Muscle of leg (tissue), 16 donors: ENCODE data around the gene TCF15. TPM values are rescaled to one million over a fixed set of nuclear protein-coding genes. Genes with fewer than 3 reads are reported as not detected.

Experiments
- DNase-seq: peaks from one replicate; pipeline ENCODE4 v3.0.0; 2013
- H3K27ac ChIP-seq: one replicate; pipeline ENCODE4 v1.5.1; 2013; ENCODE audit warnings: mild to moderate bottlenecking, low read length, control low read depth
- H3K27me3 ChIP-seq: one replicate; pipeline ENCODE4 v1.6.1; 2013; ENCODE audit warnings: low read length; ENCODE audit not compliant: control insufficient read depth, insufficient read depth
- H3K36me3 ChIP-seq: one replicate; pipeline ENCODE4 v1.6.1; 2013; ENCODE audit warnings: low read length; ENCODE audit not compliant: control insufficient read depth, insufficient read depth
- H3K4me1 ChIP-seq: one replicate; pipeline ENCODE4 v1.6.1; 2013; ENCODE audit warnings: low read length; ENCODE audit not compliant: control insufficient read depth, insufficient read depth
- H3K4me3 ChIP-seq: one replicate; pipeline ENCODE4 v1.5.1; 2013; ENCODE audit warnings: low read length, control low read depth
- H3K9me3 ChIP-seq: replicated peaks from 2 replicates; pipeline ENCODE4 v1.6.1; 2013; ENCODE audit warnings: low read depth, low read length; ENCODE audit not compliant: control insufficient read depth
- WGBS: methylation state at CpG from one replicate; pipeline ENCODE4 v1.1.5; 2013; ENCODE audit warnings: missing lambda C conversion rate; ENCODE audit not compliant: insufficient coverage; 5-methylcytosine and 5-hydroxymethylcytosine counted together
- long read RNA-seq, 11 donors: transcript quantifications; one replicate each; lab custom pipeline, GENCODE V29; 2026
- polyA plus RNA-seq, 8 donors: library from polyadenylated mRNA; unstranded; fragments of 120-200 nt; gene quantifications; one replicate each; pipeline versions ENCODE4 v1.2.1 to v1.2.3, GENCODE V29; 2013; ENCODE audit warnings: inconsistent platforms in 1 of 8, low replicate concordance in 1 of 8; ENCODE audit not compliant: insufficient read length in 8 of 8, insufficient read depth in 1 of 8
- total RNA-seq: library from RNA; stranded (reverse); fragments of 120-200 nt; gene quantifications from one replicate; pipeline ENCODE4 v1.2.4, GENCODE V29; 2013

The TCF15 gene, protein sequence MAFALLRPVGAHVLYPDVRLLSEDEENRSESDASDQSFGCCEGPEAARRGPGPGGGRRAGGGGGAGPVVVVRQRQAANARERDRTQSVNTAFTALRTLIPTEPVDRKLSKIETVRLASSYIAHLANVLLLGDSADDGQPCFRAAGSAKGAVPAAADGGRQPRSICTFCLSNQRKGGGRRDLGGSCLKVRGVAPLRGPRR
- total RNA-seq (5.9 TPM), polyA plus RNA-seq (1 to 10 TPM; 3.5 to 7.9 (median 5.4) TPM)
- long read RNA-seq, donor 1, transcript TCF15-201 (2 exons, 1,555 nt), result major isoform, 9 of 9 reads
- long read RNA-seq, donor 1, partial matches to known transcripts, result 0 of 9 reads
- long read RNA-seq, donor 1, other reads (novel, unspliced or antisense), result 0 of 9 reads
- long read RNA-seq, donor 2, result 0 reads
- long read RNA-seq, donor 3, transcript TCF15-201 (2 exons, 1,555 nt), result major isoform, 7 of 7 reads
- long read RNA-seq, donor 3, partial matches to known transcripts, result 0 of 7 reads
- long read RNA-seq, donor 3, other reads (novel, unspliced or antisense), result 0 of 7 reads
- long read RNA-seq, donor 4, transcript TCF15-201 (2 exons, 1,555 nt), result major isoform, 9 of 9 reads
- long read RNA-seq, donor 4, partial matches to known transcripts, result 0 of 9 reads
- long read RNA-seq, donor 4, other reads (novel, unspliced or antisense), result 0 of 9 reads
- long read RNA-seq, donor 5, transcript TCF15-201 (2 exons, 1,555 nt), result major isoform, 17 of 17 reads
- long read RNA-seq, donor 5, partial matches to known transcripts, result 0 of 17 reads
- long read RNA-seq, donor 5, other reads (novel, unspliced or antisense), result 0 of 17 reads
- long read RNA-seq, donor 6, transcript TCF15-201 (2 exons, 1,555 nt), result major isoform, 19 of 19 reads
- long read RNA-seq, donor 6, partial matches to known transcripts, result 0 of 19 reads
- long read RNA-seq, donor 6, other reads (novel, unspliced or antisense), result 0 of 19 reads
- long read RNA-seq, donor 7, transcript TCF15-201 (2 exons, 1,555 nt), result major isoform, 10 of 10 reads
- long read RNA-seq, donor 7, partial matches to known transcripts, result 0 of 10 reads
- long read RNA-seq, donor 7, other reads (novel, unspliced or antisense), result 0 of 10 reads
- long read RNA-seq, donor 8, transcript TCF15-201 (2 exons, 1,555 nt), result major isoform, 7 of 7 reads
- long read RNA-seq, donor 8, partial matches to known transcripts, result 0 of 7 reads
- long read RNA-seq, donor 8, other reads (novel, unspliced or antisense), result 0 of 7 reads
- long read RNA-seq, donor 9, transcript TCF15-201 (2 exons, 1,555 nt), result major isoform, 6 of 6 reads
- long read RNA-seq, donor 9, partial matches to known transcripts, result 0 of 6 reads
- long read RNA-seq, donor 9, other reads (novel, unspliced or antisense), result 0 of 6 reads
- long read RNA-seq, donor 10, transcript TCF15-201 (2 exons, 1,555 nt), result major isoform, 18 of 18 reads
- long read RNA-seq, donor 10, partial matches to known transcripts, result 0 of 18 reads
- long read RNA-seq, donor 10, other reads (novel, unspliced or antisense), result 0 of 18 reads
- long read RNA-seq, donor 11, partial matches to known transcripts, result 0 of 4 reads
- long read RNA-seq, donor 11, other reads (novel, unspliced or antisense), result 0 of 4 reads

DNA sequence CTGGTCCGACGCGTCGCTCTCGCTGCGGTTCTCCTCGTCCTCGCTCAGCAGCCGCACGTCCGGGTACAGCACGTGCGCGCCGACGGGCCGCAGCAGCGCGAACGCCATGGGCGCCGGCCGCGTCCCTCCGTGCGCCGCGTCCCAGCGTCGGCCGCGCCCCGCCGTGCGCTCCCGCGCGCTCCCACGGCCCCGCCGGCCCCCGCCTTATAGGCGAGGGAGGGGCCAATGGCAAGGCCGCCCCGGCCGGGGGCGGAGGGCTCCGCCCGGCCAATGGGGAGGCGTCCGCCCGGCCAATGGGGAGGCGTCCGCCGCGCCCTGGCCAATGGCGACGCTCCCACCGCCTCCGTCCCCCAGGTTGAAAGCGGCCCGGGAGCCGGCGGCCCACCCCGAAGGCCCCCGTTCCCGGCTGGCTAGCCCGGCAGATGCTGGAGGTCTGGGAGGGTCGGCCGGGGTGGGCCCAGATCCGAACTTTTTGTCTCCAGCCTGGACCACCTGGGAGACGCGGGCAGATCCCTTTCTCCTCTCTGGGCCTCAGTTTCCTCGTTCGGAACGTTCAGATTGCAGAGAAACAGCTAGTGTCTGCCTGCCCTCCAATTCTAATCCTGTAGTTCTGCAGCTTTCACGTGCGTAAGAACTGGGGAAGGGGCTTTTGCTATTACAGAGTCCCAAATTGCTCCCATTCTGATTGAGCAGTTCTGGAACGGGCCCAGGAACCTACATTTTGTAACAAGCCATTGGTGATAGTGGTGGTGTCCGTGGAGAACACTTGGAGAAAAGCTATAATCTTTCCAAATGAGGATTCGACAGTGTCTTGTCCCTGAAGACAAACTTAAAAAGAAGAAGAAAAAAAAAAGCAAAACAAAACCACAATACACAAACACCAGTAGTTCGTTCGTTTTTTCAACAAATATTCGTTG, at the start of gene TCF15:
Gene TCF15, minus strand, starts transcription at position 180 of the 917 bp plus-strand sequence. Its CDS starts 72 bp downstream, at position 108.
- H3K9me3 ChIP-seq, result no peaks in the 10 kb centered on the region
- peak; percentile 90 for DNase-seq
- H3K27me3 ChIP-seq, result peaks cover 42% of the 10 kb centered on the region

DNA sequence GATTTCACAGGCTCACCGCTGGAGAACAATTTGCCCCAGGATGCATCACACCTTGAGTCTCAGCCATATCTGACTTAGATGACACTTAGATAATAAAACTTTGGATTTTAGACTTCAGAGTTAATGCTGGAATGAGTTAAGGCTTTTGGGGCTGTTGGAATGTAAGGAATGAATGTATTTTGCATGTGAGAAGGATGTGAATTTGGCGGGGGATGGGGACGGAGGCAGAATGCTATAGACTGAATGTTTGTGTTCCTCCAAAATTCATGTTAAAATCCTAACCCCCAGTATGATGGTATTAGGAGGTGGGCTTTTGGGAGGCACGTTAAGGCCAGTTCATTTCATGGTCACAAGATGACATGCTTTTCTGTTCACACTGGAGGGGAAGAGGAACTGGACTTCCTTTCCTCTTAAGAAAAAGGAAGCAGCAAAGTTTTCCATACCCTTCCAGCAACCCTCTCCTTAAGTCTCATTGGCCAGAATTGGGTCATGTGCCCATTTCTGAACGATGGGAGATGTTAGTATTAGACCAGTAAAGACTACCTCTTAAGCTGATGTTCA, 48.7 kb upstream of the TCF15 start:
- Histone ChIP-seq H3K36me3 (no peaks in the 10 kb centered on the region), H3K27me3 (peaks cover 57% of the 10 kb centered on the region), H3K4me1 (peaks cover 11% of the 10 kb centered on the region), H3K27ac (no peak overlapping the region), H3K9me3 (no peaks in the 10 kb centered on the region), H3K4me3 (no peak overlapping the region)
- DNase-seq, result peak; percentile 74
- no CpG with 5 or more reads among the region's 5 CpGs for WGBS

More for the DNA sequence above, at the start of gene TCF15:
- peaks cover 54% of the 10 kb centered on the region for H3K4me1 ChIP-seq
- H3K4me3 ChIP-seq, result peak within 1 kb of the TSS; percentile 45
- H3K27ac ChIP-seq, result peak within 1 kb of the TSS; percentile 3
- WGBS, result under 1% methylated on average over 75 of the region's 84 CpGs
- peaks cover 6% of the 10 kb centered on the region for H3K36me3 ChIP-seq

DNA sequence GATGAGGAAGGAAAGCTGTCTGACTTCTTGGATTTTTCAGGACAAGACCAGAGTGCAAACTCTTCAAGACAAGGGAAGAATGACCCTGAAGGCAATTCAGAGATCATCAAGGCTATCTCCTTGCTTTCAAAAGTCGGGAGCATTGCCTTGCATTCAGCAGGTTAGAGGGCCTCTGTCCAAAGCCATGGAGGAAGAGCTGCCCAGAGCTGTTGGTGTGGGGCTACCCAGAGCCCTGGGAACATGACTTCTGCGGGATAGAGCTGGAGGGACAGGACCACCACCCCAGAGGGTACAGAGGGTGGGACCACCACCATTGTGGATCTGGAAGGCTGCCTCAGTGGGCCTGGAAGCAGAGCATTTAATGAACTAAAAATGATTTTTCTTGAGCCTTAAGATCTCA, 48.1 kb upstream of the TCF15 start:
- H3K36me3 ChIP-seq, result no peaks in the 10 kb centered on the region
- H3K9me3 ChIP-seq, result no peaks in the 10 kb centered on the region
- peaks cover 14% of the 10 kb centered on the region for H3K4me1 ChIP-seq
- no peak overlapping the region for H3K27ac ChIP-seq
- peaks cover 51% of the 10 kb centered on the region for H3K27me3 ChIP-seq
- H3K4me3 ChIP-seq, result no peak overlapping the region
- no peak for DNase-seq
- 13% methylated on average over 2 of the region's 2 CpGs for WGBS

DNA sequence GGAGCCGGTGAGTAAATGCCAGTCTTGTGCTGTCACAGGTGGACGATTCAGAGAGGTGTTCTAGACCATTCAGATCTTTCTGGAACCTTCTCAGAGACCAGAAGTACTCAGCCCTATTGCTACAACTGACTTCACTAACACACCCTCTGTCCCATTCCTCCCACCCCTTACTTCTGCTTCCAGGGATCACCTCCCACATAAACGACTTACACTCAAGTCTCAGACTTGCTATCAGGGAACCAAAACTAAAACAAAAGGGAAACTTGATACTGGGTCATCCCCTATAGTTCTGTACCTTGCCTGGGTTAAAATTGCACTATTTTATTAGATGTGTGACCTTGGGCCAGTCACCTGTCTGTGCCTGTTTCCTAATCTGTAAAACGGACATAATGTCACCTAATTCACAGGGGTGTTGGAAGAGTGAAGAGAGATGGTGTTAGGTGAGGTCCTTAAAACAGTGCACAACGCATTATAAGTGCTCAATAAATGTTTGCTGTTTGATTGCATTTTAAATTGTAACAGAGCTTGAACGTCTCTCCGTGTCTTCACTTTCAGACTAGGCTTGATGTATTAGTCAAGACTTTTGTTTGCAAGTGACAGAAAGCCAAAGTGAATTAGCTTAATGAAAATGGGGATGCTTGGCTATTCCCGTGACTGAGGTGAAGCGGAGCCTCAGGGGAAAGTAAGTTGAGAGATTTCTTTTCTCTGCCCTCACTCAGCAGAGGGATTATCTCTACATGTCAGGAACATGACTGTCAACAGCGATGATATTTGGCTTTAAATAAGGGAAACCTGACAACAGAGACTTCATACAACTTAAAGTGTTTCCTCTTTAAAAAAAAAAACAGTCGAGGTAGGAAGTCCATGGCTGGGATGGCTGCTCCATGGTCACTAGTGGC, 45.9 kb upstream of the TCF15 start:
- WGBS, result 69% methylated on average over 5 of the region's 11 CpGs
- Histone ChIP-seq H3K9me3 (no peaks in the 10 kb centered on the region), H3K4me1 (peaks cover 15% of the 10 kb centered on the region), H3K36me3 (no peaks in the 10 kb centered on the region), H3K27ac (no peak overlapping the region), H3K4me3 (no peak overlapping the region), H3K27me3 (peaks cover 30% of the 10 kb centered on the region)
- no peak for DNase-seq

DNA sequence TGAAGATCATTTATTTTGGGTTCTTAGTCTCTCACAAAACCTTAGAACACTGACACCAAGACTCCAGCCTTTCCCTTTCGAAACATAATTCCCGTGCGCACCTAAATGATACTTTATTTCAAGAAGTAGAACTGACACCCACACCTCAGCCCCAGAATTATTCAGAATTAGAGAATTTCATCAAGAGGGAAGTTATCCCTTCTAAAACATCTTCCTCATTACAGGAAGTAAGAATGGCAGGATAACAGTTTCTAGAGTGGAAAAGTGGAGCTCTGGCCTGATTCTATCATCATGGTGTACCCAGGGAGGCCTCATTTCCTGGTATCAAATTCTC, 44.3 kb upstream of the TCF15 start:
- Histone ChIP-seq H3K36me3 (peaks cover 10% of the 10 kb centered on the region), H3K4me1 (peaks cover 15% of the 10 kb centered on the region), H3K9me3 (no peaks in the 10 kb centered on the region), H3K27ac (no peak overlapping the region), H3K27me3 (peaks cover 18% of the 10 kb centered on the region), H3K4me3 (no peak overlapping the region)
- no peak for DNase-seq
- no CpG with 5 or more reads among the region's 3 CpGs for WGBS

DNA sequence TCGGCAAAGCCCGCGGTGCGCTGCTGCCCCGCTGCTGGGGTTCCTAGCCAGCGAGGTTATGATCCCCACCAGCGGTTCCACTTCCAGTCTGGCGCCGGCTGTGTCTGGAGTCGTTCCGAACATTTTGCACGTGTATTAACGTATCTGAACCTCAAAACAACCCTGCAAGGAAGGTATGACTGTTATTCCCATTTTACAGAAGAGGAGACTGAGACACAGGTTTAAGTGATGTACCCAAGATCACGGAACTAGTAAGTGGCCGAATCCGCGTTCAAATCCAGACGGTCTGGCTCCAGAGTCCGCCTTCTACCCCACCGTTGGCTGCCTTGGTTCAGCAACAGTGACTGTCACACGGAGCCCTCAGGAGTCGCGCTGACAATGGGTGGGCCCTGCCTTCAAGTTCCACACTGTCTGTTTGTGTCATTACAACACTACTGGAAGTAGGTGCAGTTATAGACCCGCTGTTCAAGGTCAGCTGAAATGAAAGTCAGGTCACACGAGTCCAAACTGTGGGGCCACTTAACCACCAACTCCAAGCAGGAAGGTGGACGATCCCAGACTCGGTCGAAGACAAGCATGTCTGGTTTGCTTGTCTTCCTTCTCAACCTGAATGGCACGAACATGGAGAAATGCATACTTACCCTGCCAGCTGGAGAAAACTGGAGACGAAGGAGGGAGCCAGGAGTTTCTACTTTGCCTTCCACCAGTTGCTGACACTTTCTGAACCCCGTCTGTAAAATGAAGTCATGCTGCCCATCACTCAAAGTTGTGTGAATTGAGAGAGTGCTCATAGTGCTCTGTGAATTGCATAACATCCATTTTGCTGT, 43.7 kb upstream of the TCF15 start:
- Histone ChIP-seq H3K36me3 (peaks cover 10% of the 10 kb centered on the region), H3K27ac (peak overlapping the region; percentile 6), H3K4me3 (peak overlapping the region; percentile 54), H3K27me3 (peaks cover 12% of the 10 kb centered on the region), H3K4me1 (peaks cover 15% of the 10 kb centered on the region), H3K9me3 (no peaks in the 10 kb centered on the region)
- DNase-seq, result no peak
- 19% methylated on average over 20 of the region's 31 CpGs for WGBS

DNA sequence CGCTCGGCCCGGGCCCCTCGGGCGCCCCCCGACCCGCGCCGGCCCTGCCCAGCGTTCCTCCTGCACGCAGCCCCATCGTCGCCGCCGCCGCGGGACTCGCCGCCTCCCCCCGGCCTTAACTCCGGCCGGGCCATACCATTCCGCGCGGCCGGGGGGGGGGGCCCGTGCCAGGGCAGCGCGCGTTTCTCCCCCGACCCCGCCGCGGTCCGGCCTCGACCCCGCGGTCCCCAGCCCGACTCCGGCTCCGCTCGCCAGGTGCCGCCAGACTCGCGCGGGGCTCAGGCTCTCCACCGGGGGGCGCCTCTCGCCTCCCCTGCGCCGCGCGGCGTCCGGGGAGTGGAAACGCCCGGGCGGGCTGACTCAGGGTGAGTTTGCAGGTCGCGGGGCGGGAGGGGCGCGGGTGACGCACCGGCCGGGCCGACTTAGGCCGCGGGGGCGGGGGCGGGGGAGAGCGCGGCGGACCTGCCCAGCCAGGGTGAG, 43.0 kb upstream of the TCF15 start, which contains the start of gene SRXN1:
Gene SRXN1, minus strand, starts transcription at position 91 of the 480 bp plus-strand sequence. Its CDS starts 15 bp downstream, at position 76.
- Histone ChIP-seq H3K9me3 (no peaks in the 10 kb centered on the region), H3K27ac (peak within 1 kb of the TSS; percentile 6), H3K4me1 (peaks cover 15% of the 10 kb centered on the region), H3K27me3 (peaks cover 10% of the 10 kb centered on the region), H3K4me3 (peak within 1 kb of the TSS; percentile 57), H3K36me3 (peaks cover 15% of the 10 kb centered on the region)
- peak; percentile 94 for DNase-seq
- under 1% methylated on average over 72 of the region's 74 CpGs for WGBS
